ENCODE measurements around the gene DSEL.

DSEL gene

GRCh38 chr18:67485655-67486054 is 30.9 kb downstream of the DSEL start:
- Histone ChIP-seq H3K27ac (no peak overlapping the region), H3K27me3 (ENCODE audit: control insufficient read depth, insufficient read depth, low read length) (no peaks in the 10 kb centered on the region), H3K79me2 (no peaks in the 10 kb centered on the region), H3K36me3 (ENCODE audit: control insufficient read depth, insufficient read depth, low read length) (no peaks in the 10 kb centered on the region), H3K4me3 (ENCODE audit: low read depth, low read length) (no peak overlapping the region), H3K9me3 (ENCODE audit: control insufficient read depth, low read length) (no peaks in the 10 kb centered on the region), H3K4me1 (no peaks in the 10 kb centered on the region), H3K9ac (no peak overlapping the region), H2AFZ (no peak overlapping the region), H3K4me2 (ENCODE audit: low read length) (no peak overlapping the region)
- TF ChIP-seq CTCF (IDR thresholded peaks at IDR 0.05) = no peak

GRCh38 chr18:67484458-67484857 is 32.1 kb downstream of the DSEL start:
- Histone ChIP-seq H3K27me3 (ENCODE audit: control insufficient read depth, insufficient read depth, low read length) (no peaks in the 10 kb centered on the region), H3K79me2 (no peaks in the 10 kb centered on the region), H3K36me3 (ENCODE audit: control insufficient read depth, insufficient read depth, low read length) (no peaks in the 10 kb centered on the region), H3K4me1 (no peaks in the 10 kb centered on the region), H2AFZ (no peak overlapping the region), H3K9me3 (ENCODE audit: control insufficient read depth, low read length) (no peaks in the 10 kb centered on the region), H3K9ac (no peak overlapping the region), H3K4me2 (ENCODE audit: low read length) (no peak overlapping the region), H3K27ac (no peak overlapping the region), H3K4me3 (ENCODE audit: low read depth, low read length) (no peak overlapping the region)
- TF ChIP-seq CTCF (IDR thresholded peaks at IDR 0.05) = no peak

- Histone ChIP-seq H3K27ac (no peak overlapping the region), H3K36me3 (ENCODE audit: control insufficient read depth, insufficient read depth, low read length) (no peaks in the 10 kb centered on the region), H2AFZ (no peak overlapping the region), H3K9ac (no peak overlapping the region), H3K4me3 (ENCODE audit: low read depth, low read length) (no peak overlapping the region), H3K79me2 (no peaks in the 10 kb centered on the region), H3K4me1 (no peaks in the 10 kb centered on the region), H3K9me3 (ENCODE audit: control insufficient read depth, low read length) (no peaks in the 10 kb centered on the region), H3K4me2 (ENCODE audit: low read length) (no peak overlapping the region), H3K27me3 (ENCODE audit: control insufficient read depth, insufficient read depth, low read length) (no peaks in the 10 kb centered on the region)
- TF ChIP-seq CTCF (IDR thresholded peaks at IDR 0.05) = no peak
Measured at GRCh38 chr18:67483952-67484351, 32.6 kb downstream of the DSEL start.

GRCh38 chr18:67483237-67483636 is 33.3 kb downstream of the DSEL start:
- H3K79me2 ChIP-seq = no peaks in the 10 kb centered on the region
- H3K27ac ChIP-seq = no peak overlapping the region
- H3K9me3 ChIP-seq (ENCODE audit: control insufficient read depth, low read length) = no peaks in the 10 kb centered on the region
- no peaks in the 10 kb centered on the region for H3K4me1 ChIP-seq
- no peak overlapping the region for H2AFZ ChIP-seq
- TF ChIP-seq CTCF (IDR thresholded peaks at IDR 0.05) = no peak
- H3K9ac ChIP-seq = no peak overlapping the region
- H3K27me3 ChIP-seq (ENCODE audit: control insufficient read depth, insufficient read depth, low read length) = no peaks in the 10 kb centered on the region
- no peaks in the 10 kb centered on the region for H3K36me3 ChIP-seq (ENCODE audit: control insufficient read depth, insufficient read depth, low read length)
- no peak overlapping the region for H3K4me3 ChIP-seq (ENCODE audit: low read depth, low read length)
- H3K4me2 ChIP-seq (ENCODE audit: low read length) = no peak overlapping the region

- Histone ChIP-seq H3K9ac (no peak overlapping the region), H3K9me3 (ENCODE audit: control insufficient read depth, low read length) (no peaks in the 10 kb centered on the region), H3K4me3 (ENCODE audit: low read depth, low read length) (no peak overlapping the region), H3K27me3 (ENCODE audit: control insufficient read depth, insufficient read depth, low read length) (no peaks in the 10 kb centered on the region), H3K36me3 (ENCODE audit: control insufficient read depth, insufficient read depth, low read length) (no peaks in the 10 kb centered on the region), H3K4me1 (no peaks in the 10 kb centered on the region), H3K27ac (no peak overlapping the region), H3K79me2 (no peaks in the 10 kb centered on the region), H3K4me2 (ENCODE audit: low read length) (no peak overlapping the region), H2AFZ (no peak overlapping the region)
- no peak for TF ChIP-seq CTCF (IDR thresholded peaks at IDR 0.05)
Measured at GRCh38 chr18:67478249-67478648, 38.3 kb downstream of the DSEL start.

Measured in parathyroid adenoma (tissue), 2 donors.